HepG2 (cell line): Measurements from ENCODE around the gene CEP44. TPM values are rescaled to one million over a fixed set of nuclear protein-coding genes. Genes with fewer than 3 reads are reported as not detected.

Experiments
- ATAD3A ChIP-seq: sonication (generic); formaldehyde crosslinking; IDR thresholded peaks from 2 replicates; pipeline ENCODE4 v1.4.0; 2020; ENCODE audit warnings: missing genetic modification reagents
- CTCF ChIP-seq: sonication (generic); formaldehyde crosslinking; IDR thresholded peaks from 2 replicates; pipeline ENCODE4 v1.5.0; 2020; ENCODE audit warnings: mild to moderate bottlenecking, missing genetic modification reagents, moderate library complexity
- DDIT3 ChIP-seq: sonication (generic); formaldehyde crosslinking; IDR thresholded peaks from 2 replicates; pipeline ENCODE4 v1.4.0; 2020; ENCODE audit warnings: mild to moderate bottlenecking, missing genetic modification reagents
- DNMT1 ChIP-seq: sonication (generic); formaldehyde crosslinking; IDR thresholded peaks from 2 replicates; pipeline ENCODE4 v1.5.1; 2020; ENCODE audit warnings: mild to moderate bottlenecking, missing genetic modification reagents
- MAFK ChIP-seq, 2 experiments: IDR thresholded peaks in 1 of 2; conservative IDR thresholded peaks in 1 of 2; 2 replicates each; pipeline ENCODE4 v1.6.1; 2011; ENCODE audit warnings: improper control_type of control experiment in 2 of 2, low read length in 2 of 2
- MLX ChIP-seq: IDR thresholded peaks from 2 replicates; pipeline ENCODE4 v1.6.1; 2016
- NFE2L2 ChIP-seq: fragments of 150-350 bp; IDR thresholded peaks from 2 replicates; pipeline ENCODE4 v1.6.1; 2014; ENCODE audit warnings: low read length
- STAG1 ChIP-seq: sonication (generic); formaldehyde crosslinking; IDR thresholded peaks from 2 replicates; pipeline ENCODE4 v1.4.0; 2020; ENCODE audit warnings: missing genetic modification reagents
- WIZ ChIP-seq: sonication (generic); formaldehyde crosslinking; IDR thresholded peaks from 2 replicates; pipeline ENCODE4 v1.5.1; 2020; ENCODE audit warnings: mild to moderate bottlenecking, missing genetic modification reagents
- ZHX1 ChIP-seq: sonication (generic); formaldehyde crosslinking; IDR thresholded peaks from 2 replicates; pipeline ENCODE4 v1.8.1; 2022; ENCODE audit warnings: low read depth, mild to moderate bottlenecking, missing genetic modification reagents
- ZNF235 ChIP-seq: sonication (generic); formaldehyde crosslinking; IDR thresholded peaks from 2 replicates; pipeline ENCODE4 v1.8.1; 2023; ENCODE audit warnings: mild to moderate bottlenecking, missing genetic modification reagents, borderline replicate concordance
- ZNF281 ChIP-seq: sonication (generic); formaldehyde crosslinking; IDR thresholded peaks from 2 replicates; pipeline ENCODE4 v1.4.0; 2020; ENCODE audit warnings: missing genetic modification reagents, borderline replicate concordance
- ZNF30 ChIP-seq: sonication (generic); formaldehyde crosslinking; IDR thresholded peaks from 2 replicates; pipeline ENCODE4 v1.5.0; 2020; ENCODE audit warnings: mild to moderate bottlenecking, missing genetic modification reagents
- ZNF510 ChIP-seq: sonication (generic); formaldehyde crosslinking; IDR thresholded peaks from 2 replicates; pipeline ENCODE4 v1.4.0; 2020; ENCODE audit warnings: low read depth, mild to moderate bottlenecking, missing genetic modification reagents
- ZNF512B ChIP-seq: sonication (generic); formaldehyde crosslinking; IDR thresholded peaks from 2 replicates; pipeline ENCODE4 v1.5.1; 2020; ENCODE audit warnings: missing genetic modification reagents, mild to moderate bottlenecking, borderline replicate concordance
- ZNF546 ChIP-seq: sonication (generic); formaldehyde crosslinking; conservative IDR thresholded peaks from 2 replicates; pipeline ENCODE4 v1.8.1; 2023; ENCODE audit warnings: mild to moderate bottlenecking, missing genetic modification reagents
- ZNF570 ChIP-seq: sonication (generic); formaldehyde crosslinking; IDR thresholded peaks from 2 replicates; pipeline ENCODE4 v1.4.0; 2020; ENCODE audit warnings: mild to moderate bottlenecking, missing genetic modification reagents, borderline replicate concordance
- ZNF577 ChIP-seq: sonication (generic); formaldehyde crosslinking; IDR thresholded peaks from 2 replicates; pipeline ENCODE4 v1.4.0; 2020; ENCODE audit warnings: mild to moderate bottlenecking, low read depth, missing genetic modification reagents, borderline replicate concordance
- polyA plus RNA-seq, 8 experiments: library from polyadenylated mRNA; depleted of rRNA in 3 of 8; stranded (reverse) in 7 of 8; unstranded in 1 of 8; fragments of >200 nt; fragmentation: Illumina TruSeq in 4 of 8; extraction: Trizol in 4 of 8; gene quantifications; 2 replicates each; pipeline versions ENCODE4 v1.2.1 to v1.2.3, GENCODE V29; 2011 to 2016; ENCODE audit warnings: low read depth in 4 of 8, missing spikeins in 1 of 8, mixed read lengths in 1 of 8; ENCODE audit not compliant: insufficient read depth in 1 of 8
- total RNA-seq, 5 experiments: library from RNA; depleted of rRNA; stranded (reverse); fragments of >200 nt; fragmentation: Illumina TruSeq; extraction: Trizol; gene quantifications; 2 replicates each; pipeline ENCODE4 v1.2.3, GENCODE V29; 2016; ENCODE audit warnings: low read depth in 1 of 5

CEP44 gene
- total and polyA plus RNA-seq, 2 of the 13 experiments (the other 11 are each of a cell fraction or from before 2014, with no cell fraction given): 5.5 to 11.9 TPM

- TF ChIP-seq ZNF570 (CRISPR knock-in tag): no peak
- TF ChIP-seq DDIT3 (CRISPR knock-in tag): no peak
- no peak for TF ChIP-seq ZNF281 (CRISPR knock-in tag)
- no peak for TF ChIP-seq ZHX1 (CRISPR knock-in tag)
- TF ChIP-seq MAFK (conservative IDR thresholded peaks at IDR 0.05 in 1 of 2, IDR thresholded peaks at IDR 0.05 in 1 of 2; ENCODE audit: low read length in 2 of 2): peak in 1 of 2 experiments; percentile 13; a peak in 1 of 4 replicates
- no peak for TF ChIP-seq ZNF510 (CRISPR knock-in tag)
- no peak for TF ChIP-seq ATAD3A (CRISPR knock-in tag)
- TF ChIP-seq STAG1 (CRISPR knock-in tag): peak; percentile 69
- TF ChIP-seq ZNF512B (CRISPR knock-in tag): no peak
- no peak for TF ChIP-seq DNMT1 (CRISPR knock-in tag)
- TF ChIP-seq ZNF30: no peak
- TF ChIP-seq MLX: no peak
- no peak for TF ChIP-seq ZNF577
- no peak for TF ChIP-seq WIZ (CRISPR knock-in tag)
- peak; percentile 40; the same call in 1 of the 2 replicates for TF ChIP-seq CTCF (CRISPR knock-in tag)
- peak; percentile 14; the same call in 1 of the 2 replicates for TF ChIP-seq NFE2L2
- no peak for TF ChIP-seq ZNF546
- TF ChIP-seq ZNF235 (CRISPR knock-in tag): no peak
Measured at GRCh38 chr4:174365018-174365587, 81.4 kb downstream of the CEP44 start (continued).
